ENCODE data around the gene NLRP14.

Gene NLRP14

DNA sequence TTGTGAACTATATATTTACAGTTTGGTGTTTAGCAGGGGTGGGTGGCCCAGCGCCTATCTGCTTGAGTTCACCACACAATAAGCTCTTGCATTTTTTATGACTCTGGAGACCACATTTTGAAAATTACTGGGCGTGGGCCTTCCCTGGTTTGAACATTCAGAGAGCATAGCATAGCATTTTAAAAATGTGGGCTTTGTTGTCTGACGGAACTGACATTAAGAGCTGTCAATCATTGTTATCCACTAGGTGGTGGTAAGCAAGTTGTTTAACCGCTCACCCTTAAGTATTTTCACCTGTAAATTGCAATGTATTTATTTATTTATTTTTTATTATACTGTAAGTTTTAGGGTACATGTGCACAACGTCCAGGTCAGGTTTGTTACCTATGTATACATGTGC lies 1.0 kb downstream of the NLRP14 start (continued):
- no peak for TF ChIP-seq ZNF560 (tag by site-specific recombination; IDR thresholded peaks at IDR 0.05; ENCODE audit: borderline replicate concordance)
- no peak for TF ChIP-seq ZNF366 (tag by site-specific recombination; conservative IDR thresholded peaks at IDR 0.05)
- TF ChIP-seq ZNF416 (tag by site-specific recombination; IDR thresholded peaks at IDR 0.05), result no peak

DNA sequence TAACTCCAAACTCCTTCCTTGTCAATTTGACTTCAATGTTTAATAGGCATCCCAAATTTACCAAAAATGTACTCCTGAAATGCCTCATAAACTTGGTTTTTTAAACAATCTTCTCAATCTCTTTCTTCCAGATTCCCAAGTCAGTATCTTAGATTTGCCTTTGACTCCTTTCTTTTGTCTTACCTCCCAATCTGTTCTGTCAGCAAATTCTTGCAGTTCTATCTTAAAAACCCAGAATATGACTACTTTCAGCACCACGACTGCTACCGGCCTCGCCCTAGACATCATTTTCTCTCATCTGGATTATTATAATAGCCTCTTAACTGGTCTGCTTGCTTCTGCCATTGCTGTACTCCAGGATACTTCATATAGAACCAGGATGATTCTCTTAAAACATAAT lies 7.9 kb downstream of the NLRP14 start:
- no peaks in the 10 kb centered on the region for H3K36me3 ChIP-seq (ENCODE audit: control insufficient read depth in 2 of 2, insufficient read depth in 1 of 2, low read length in 2 of 2)
- no peaks in the 10 kb centered on the region for H3K9me3 ChIP-seq (ENCODE audit: control insufficient read depth, insufficient read depth, low read depth, low read length)
- no peak for TF ChIP-seq ZFP37 (tag by site-specific recombination; IDR thresholded peaks at IDR 0.05)
- no peak for TF ChIP-seq BCL11A (tag by site-specific recombination; IDR thresholded peaks at IDR 0.05; ENCODE audit: low read depth)
- no peak for TF ChIP-seq ZNF302 (tag by site-specific recombination; IDR thresholded peaks at IDR 0.05; ENCODE audit: low read depth)
- TF ChIP-seq, protein P1, sequence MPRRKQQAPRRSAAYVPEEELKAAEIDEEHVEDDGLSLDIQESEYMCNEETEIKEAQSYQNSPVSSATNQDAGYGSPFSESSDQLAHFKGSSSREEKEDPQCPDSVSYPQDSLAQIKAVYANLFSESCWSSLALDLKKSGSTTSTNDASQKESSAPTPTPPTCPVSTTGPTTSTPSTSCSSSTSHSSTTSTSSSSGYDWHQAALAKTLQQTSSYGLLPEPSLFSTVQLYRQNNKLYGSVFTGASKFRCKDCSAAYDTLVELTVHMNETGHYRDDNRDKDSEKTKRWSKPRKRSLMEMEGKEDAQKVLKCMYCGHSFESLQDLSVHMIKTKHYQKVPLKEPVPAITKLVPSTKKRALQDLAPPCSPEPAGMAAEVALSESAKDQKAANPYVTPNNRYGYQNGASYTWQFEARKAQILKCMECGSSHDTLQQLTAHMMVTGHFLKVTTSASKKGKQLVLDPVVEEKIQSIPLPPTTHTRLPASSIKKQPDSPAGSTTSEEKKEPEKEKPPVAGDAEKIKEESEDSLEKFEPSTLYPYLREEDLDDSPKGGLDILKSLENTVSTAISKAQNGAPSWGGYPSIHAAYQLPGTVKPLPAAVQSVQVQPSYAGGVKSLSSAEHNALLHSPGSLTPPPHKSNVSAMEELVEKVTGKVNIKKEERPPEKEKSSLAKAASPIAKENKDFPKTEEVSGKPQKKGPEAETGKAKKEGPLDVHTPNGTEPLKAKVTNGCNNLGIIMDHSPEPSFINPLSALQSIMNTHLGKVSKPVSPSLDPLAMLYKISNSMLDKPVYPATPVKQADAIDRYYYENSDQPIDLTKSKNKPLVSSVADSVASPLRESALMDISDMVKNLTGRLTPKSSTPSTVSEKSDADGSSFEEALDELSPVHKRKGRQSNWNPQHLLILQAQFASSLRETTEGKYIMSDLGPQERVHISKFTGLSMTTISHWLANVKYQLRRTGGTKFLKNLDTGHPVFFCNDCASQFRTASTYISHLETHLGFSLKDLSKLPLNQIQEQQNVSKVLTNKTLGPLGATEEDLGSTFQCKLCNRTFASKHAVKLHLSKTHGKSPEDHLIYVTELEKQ (tag by site-specific recombination; IDR thresholded peaks at IDR 0.05; ENCODE audit: borderline replicate concordance), result no peak
- TF ChIP-seq, protein P2, sequence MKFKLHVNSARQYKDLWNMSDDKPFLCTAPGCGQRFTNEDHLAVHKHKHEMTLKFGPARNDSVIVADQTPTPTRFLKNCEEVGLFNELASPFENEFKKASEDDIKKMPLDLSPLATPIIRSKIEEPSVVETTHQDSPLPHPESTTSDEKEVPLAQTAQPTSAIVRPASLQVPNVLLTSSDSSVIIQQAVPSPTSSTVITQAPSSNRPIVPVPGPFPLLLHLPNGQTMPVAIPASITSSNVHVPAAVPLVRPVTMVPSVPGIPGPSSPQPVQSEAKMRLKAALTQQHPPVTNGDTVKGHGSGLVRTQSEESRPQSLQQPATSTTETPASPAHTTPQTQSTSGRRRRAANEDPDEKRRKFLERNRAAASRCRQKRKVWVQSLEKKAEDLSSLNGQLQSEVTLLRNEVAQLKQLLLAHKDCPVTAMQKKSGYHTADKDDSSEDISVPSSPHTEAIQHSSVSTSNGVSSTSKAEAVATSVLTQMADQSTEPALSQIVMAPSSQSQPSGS (tag by site-specific recombination; IDR thresholded peaks at IDR 0.05; ENCODE audit: low read depth), result no peak
- TF ChIP-seq, protein P3, sequence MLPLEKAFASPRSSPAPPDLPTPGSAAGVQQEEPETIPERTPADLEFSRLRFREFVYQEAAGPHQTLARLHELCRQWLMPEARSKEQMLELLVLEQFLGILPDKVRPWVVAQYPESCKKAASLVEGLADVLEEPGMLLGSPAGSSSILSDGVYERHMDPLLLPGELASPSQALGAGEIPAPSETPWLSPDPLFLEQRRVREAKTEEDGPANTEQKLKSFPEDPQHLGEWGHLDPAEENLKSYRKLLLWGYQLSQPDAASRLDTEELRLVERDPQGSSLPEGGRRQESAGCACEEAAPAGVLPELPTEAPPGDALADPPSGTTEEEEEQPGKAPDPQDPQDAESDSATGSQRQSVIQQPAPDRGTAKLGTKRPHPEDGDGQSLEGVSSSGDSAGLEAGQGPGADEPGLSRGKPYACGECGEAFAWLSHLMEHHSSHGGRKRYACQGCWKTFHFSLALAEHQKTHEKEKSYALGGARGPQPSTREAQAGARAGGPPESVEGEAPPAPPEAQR (tag by site-specific recombination; IDR thresholded peaks at IDR 0.05), result no peak
- no peak for TF ChIP-seq OSR2 (tag by site-specific recombination; IDR thresholded peaks at IDR 0.05)
- H3K27ac ChIP-seq (ENCODE audit: extremely low read depth, low read depth, low read length), result no peak overlapping the region
- POLR2A ChIA-PET, result no interaction called here
- CTCF ChIA-PET, result no interaction called here
- no peaks in the 10 kb centered on the region for H3K4me1 ChIP-seq (ENCODE audit: control insufficient read depth, insufficient read depth, low read length)
- H3K4me3 ChIP-seq (ENCODE audit: low read depth, low read length), result no peak overlapping the region

DNA sequence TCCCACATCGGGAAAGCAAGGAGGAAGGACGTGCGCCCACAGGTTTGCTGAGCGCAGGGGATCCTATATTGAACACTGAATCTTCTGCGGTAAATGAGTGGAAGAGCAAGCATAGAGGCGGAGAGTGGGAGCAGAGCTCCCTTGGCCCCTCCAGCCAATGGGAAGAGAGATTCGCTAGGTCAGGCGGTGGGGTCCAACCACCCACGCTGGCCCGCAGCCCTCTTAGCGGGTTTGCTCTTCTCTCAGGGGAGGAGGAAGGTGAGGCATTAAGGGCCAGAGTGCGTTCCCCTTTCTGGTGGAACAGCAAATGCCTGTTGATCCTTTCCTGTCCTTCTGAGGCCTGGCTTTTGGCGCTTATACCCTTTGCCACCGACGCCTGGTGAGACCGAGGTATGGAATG lies 10.6 kb downstream of the NLRP14 start:
- H3K9me3 ChIP-seq (ENCODE audit: control insufficient read depth, insufficient read depth, low read depth, low read length), result no peaks in the 10 kb centered on the region
- no peak overlapping the region for H3K27ac ChIP-seq (ENCODE audit: extremely low read depth, low read depth, low read length)
- TF ChIP-seq, protein P4, sequence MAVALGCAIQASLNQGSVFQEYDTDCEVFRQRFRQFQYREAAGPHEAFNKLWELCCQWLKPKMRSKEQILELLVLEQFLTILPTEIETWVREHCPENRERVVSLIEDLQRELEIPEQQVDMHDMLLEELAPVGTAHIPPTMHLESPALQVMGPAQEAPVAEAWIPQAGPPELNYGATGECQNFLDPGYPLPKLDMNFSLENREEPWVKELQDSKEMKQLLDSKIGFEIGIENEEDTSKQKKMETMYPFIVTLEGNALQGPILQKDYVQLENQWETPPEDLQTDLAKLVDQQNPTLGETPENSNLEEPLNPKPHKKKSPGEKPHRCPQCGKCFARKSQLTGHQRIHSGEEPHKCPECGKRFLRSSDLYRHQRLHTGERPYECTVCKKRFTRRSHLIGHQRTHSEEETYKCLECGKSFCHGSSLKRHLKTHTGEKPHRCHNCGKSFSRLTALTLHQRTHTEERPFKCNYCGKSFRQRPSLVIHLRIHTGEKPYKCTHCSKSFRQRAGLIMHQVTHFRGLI (tag by site-specific recombination; IDR thresholded peaks at IDR 0.05), result no peak
- no peaks in the 10 kb centered on the region for H3K36me3 ChIP-seq (ENCODE audit: control insufficient read depth in 2 of 2, insufficient read depth in 1 of 2, low read length in 2 of 2)
- no peak overlapping the region for H3K4me3 ChIP-seq (ENCODE audit: low read depth, low read length)
- CTCF ChIA-PET, result no interaction called here
- POLR2A ChIA-PET, result no interaction called here
- H3K4me1 ChIP-seq (ENCODE audit: control insufficient read depth, insufficient read depth, low read length), result no peaks in the 10 kb centered on the region

DNA sequence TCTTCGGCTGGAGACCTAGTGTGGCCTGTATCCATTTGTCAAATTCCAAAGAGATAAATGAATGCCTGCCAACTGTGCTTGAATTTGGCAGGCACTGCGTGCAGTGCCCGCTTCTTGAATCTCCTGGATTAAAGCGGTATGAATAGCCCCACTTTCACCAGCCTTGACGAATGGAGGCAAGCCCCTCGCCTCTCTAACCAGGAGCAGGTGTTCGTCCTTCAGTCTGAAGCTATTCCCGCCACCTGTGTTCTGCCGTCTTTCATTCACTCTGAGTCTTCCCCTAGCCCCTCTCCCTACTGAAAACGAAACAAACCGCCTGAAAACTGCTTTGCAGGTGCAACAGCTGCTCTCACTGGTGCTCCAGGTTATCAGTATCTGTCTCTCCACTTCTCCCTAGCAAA lies 11.2 kb downstream of the NLRP14 start:
- CTCF ChIA-PET, result no interaction called here
- no peaks in the 10 kb centered on the region for H3K4me1 ChIP-seq (ENCODE audit: control insufficient read depth, insufficient read depth, low read length)
- H3K27ac ChIP-seq (ENCODE audit: extremely low read depth, low read depth, low read length), result no peak overlapping the region
- H3K36me3 ChIP-seq (ENCODE audit: control insufficient read depth in 2 of 2, insufficient read depth in 1 of 2, low read length in 2 of 2), result no peaks in the 10 kb centered on the region
- TF ChIP-seq RBAK (tag by site-specific recombination; IDR thresholded peaks at IDR 0.05) (no peak), ZBTB1 (tag by site-specific recombination; IDR thresholded peaks at IDR 0.05) (no peak), ZNF48 (tag by site-specific recombination; IDR thresholded peaks at IDR 0.05) (no peak), ZFP69B (tag by site-specific recombination; IDR thresholded peaks at IDR 0.05) (no peak), ZNF266 (tag by site-specific recombination; IDR thresholded peaks at IDR 0.05; ENCODE audit: low read depth) (no peak), ZNF335 (tag by site-specific recombination; conservative IDR thresholded peaks at IDR 0.05) (no peak), ZNF707 (tag by site-specific recombination; IDR thresholded peaks at IDR 0.05) (no peak), ZNF792 (tag by site-specific recombination; IDR thresholded peaks at IDR 0.05) (no peak), ZNF623 (tag by site-specific recombination; IDR thresholded peaks at IDR 0.05) (no peak), ZNF654 (tag by site-specific recombination; IDR thresholded peaks at IDR 0.05; ENCODE audit: low read depth) (no peak), ZBTB48 (tag by site-specific recombination; IDR thresholded peaks at IDR 0.05) (no peak), ZNF677 (tag by site-specific recombination; IDR thresholded peaks at IDR 0.05) (no peak)
- POLR2A ChIA-PET, result no interaction called here
- no peaks in the 10 kb centered on the region for H3K9me3 ChIP-seq (ENCODE audit: control insufficient read depth, insufficient read depth, low read depth, low read length)
- H3K4me3 ChIP-seq (ENCODE audit: low read depth, low read length), result no peak overlapping the region

All from HEK293 (cell line).